T-helper 1 cell treated with Interleukin-12 subunit alpha and Interleukin-12 subunit beta and Interleukin-4 antibody, amounts not matched to agents 30 ng/mL and 1 ng/mL, for 36 hours (primary cell): Measurements from ENCODE around the gene DUSP11. TPM values are rescaled to one million over a fixed set of nuclear protein-coding genes. Genes with fewer than 3 reads are reported as not detected.
"Not testable (repeated sequence)": the region's sequence is repeated elsewhere in the genome, so short reads cannot be mapped to it uniquely, and the experiment has no call there.

ENCODE experiments used
- intact Hi-C: fragments of 100-400 bp; cut with micrococcal nuclease; formaldehyde crosslinking; loops from one replicate; pipeline ENCODE4 v1.15.1; 2024
- total RNA-seq: library from RNA; stranded (reverse); gene quantifications from 2 replicates; pipeline ENCODE4 v1.2.3, GENCODE V29; 2022

Gene DUSP11
- total RNA-seq, 1 donor from 2014 or later = 31.3 TPM

GRCh38 chr2:73776869-73777519, 2.9 kb downstream of the DUSP11 start:
- intact Hi-C loops = loop anchor here (2.0 kb wide), 1 partner anchor 40 kb away; the partner anchor contains the start of gene TPRKB

DNA sequence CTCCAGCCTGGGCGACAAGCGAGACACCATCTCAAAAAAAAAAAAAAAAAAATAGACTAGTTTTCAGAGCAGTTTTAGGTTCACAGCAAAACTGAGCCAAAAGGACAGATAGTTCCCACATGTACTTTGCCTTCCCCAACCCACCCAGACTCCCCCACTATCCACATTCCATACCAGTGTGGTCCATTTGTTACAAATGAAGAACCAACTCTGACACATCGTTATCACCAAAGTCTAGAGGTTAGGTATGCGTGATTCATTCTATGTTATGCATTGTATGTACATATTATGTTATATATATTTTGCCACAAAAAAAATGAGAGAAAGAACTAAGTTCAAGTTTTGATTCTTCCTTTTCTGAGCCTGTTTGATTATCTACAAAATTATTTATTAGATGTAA, 3.5 kb downstream of the DUSP11 start:
- intact Hi-C loops = loop anchor here (2.0 kb wide), 1 partner anchor 40 kb away; the partner anchor contains the start of gene TPRKB

- intact Hi-C loops = no loop called here
These were observed 7.1 kb downstream of the DUSP11 start for GRCh38 chr2:73772819-73773218.

GRCh38 chr2:73770725-73771124, 9.2 kb downstream of the DUSP11 start:
- intact Hi-C loops = no loop called here

GRCh38 chr2:73766994-73767393, 12.9 kb downstream of the DUSP11 start:
- intact Hi-C loops = no loop called here

- intact Hi-C loops = no loop called here
These were observed 13.6 kb downstream of the DUSP11 start for GRCh38 chr2:73766349-73766748.

- intact Hi-C loops = no loop called here
These were observed 15.0 kb downstream of the DUSP11 start for GRCh38 chr2:73764945-73765344.

GRCh38 chr2:73762571-73762970, 17.3 kb downstream of the DUSP11 start:
- intact Hi-C loops = no loop called here

DNA sequence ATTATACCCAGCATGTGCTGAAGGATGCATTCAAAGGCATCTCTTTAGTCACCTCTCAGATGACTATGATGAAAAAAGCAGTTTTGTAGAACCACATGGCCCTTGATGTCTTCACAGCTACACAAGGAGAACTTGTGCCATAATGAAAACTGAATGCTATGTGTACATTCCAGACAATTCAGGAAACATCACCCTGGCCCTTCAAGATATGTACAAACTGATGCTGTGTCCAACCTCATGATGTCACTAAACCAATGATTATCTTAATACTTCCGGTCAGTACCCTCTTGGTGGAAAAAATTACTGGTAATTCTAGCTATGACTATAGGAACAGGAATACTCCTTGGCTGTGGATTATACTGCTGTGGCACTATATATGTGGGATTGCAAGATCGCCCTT, 20.0 kb downstream of the DUSP11 start:
- intact Hi-C loops = no loop called here

GRCh38 chr2:73759285-73759764, 20.6 kb downstream of the DUSP11 start:
- intact Hi-C loops = no loop called here

DNA sequence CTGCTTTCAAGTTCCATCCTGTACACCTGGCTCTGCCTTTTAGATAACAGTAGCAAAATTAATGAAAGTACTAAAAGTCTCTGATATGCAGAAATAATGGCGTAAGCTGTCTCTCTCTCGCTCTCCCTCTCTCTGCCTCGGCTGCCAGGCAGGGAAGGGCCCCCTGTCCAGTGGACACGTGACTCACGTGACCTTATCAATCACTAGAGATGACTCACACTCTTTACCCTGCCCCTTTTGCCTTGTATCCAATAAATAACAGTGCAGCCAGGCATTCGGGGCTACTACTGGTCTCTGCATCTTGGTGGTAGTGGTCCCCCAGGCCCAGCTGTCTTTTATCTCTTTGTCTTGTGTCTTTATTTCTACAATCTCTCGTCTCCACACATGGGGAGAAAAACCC, 25.6 kb downstream of the DUSP11 start:
- intact Hi-C loops = not testable (repeated sequence)

DNA sequence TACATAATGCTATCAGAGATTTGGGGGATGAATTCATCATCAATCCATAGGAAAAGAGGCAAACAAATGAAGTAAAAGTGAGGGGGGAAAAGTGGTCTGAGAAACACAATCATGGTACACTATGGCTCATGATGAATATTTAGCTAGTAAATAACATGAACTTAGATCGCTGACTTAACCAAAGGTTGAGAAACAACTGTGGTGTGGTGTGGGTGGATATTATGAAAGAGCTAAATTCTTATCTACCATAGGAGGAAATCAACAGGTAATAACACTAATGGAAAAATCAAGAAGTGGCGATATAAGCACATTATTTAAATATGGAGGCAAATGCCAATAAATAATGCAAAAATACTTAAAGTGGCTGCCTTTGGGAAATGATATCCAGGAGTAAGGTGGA, 30.6 kb downstream of the DUSP11 start:
- intact Hi-C loops = no loop called here

DNA sequence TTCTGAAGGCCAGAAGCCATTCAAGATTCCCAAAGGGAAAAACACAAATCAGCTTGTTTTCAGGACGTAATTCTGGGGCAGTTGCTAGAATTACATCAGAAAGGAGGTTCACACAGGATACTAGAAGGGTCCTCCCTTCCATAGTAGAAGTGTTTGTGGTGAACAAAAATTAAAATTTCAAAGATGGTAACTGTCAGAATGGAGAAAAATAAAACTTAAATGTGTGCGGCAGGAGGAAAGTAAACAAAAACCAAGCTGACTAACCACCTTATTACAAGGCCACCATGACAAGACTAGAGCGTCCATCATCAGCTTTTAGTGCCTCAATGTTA, 33.1 kb downstream of the DUSP11 start:
- intact Hi-C loops = no loop called here

- intact Hi-C loops = no loop called here
These were observed 33.7 kb downstream of the DUSP11 start for GRCh38 chr2:73746015-73746876.

- intact Hi-C loops = no loop called here
These were observed 39.1 kb downstream of the DUSP11 start for GRCh38 chr2:73740767-73741166.

- intact Hi-C loops = loop anchor here (5.0 to 10.0 kb wide), 5 partner anchors 447 to 1906 kb away; partner anchors contain the start of genes EGR4, MRPL19, POLE4 and SMYD5
These were observed 40.8 kb downstream of the DUSP11 start for GRCh38 chr2:73739101-73739500.

DNA sequence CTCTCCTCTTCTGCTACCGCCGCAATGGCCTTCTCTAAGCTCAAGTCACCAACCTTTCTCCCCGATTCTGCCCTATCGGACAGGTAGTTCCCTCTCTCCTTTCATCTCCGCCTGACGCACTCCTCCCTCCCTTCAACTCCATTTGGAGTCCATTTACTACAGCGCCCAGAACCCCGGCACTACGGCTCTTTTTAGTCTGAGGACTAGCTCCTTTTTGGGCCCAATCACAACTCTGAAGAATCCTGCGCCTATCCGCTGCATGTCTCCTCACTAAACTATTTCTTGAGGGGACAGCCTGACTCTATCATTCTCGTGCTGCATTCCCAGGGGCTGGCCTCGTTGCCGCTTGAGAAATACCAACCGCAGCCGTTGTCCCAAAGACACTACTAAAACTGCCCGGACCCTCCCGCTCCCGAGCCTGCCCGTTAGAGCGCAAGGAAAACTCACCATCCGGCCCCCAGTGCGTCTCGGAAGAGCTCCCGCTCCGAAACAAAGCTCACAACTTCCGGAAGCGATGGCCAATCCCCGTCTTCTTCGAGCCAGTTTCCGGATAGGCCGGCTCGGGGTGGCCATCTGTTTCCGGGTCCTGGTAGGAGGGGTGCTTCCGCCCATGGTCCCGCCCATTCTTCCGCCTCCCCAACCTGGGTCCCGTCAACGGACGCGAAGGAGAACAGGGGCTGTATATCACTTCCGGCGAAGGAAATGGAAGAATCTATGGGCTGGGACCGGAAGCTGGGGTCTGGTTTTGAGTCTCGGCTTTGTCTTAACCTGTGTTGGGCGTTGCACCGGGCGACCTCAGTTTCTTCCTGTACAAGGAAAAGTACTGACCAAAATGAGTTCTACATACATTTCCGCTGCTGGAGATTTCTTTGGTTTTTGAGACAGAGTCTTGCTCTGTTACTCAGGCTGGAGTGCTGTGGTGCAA, 42.8 kb downstream of the DUSP11 start, which contains the start of gene TPRKB:
Gene TPRKB (minus strand): TSS at position 491 of the 925 bp plus-strand sequence. CDS start 2,776 bp downstream, outside the sequence.
- intact Hi-C loops = loop anchor here (1.0 to 10.0 kb wide), 22 partner anchors 40 to 1908 kb away; partner anchors contain the start of genes ALMS1, AUP1, C2orf81 and CCT7

DNA sequence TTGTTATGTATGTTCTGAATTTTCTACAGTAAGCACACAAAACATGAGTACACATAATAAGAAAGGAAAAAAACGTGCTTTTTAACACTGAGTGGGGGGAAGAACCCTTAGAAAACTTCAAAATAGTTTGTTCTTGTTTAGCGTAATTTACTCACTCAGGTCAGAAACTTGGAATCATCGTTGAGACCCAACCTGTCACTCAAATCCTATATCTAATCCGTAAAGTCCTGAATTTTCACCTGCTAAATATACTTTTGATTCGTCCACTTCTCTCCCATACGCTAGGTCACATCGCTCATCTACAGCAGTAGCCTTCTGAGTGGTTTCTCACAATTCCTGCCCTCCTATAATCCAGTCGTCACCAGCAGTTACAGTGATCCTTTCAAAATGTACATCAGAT, 43.5 kb downstream of the DUSP11 start:
- intact Hi-C loops = loop anchor here (2.0 to 10.0 kb wide), 7 partner anchors 40 to 1908 kb away; partner anchors contain the start of genes EGR4, MRPL19, MTHFD2 and POLE4

GRCh38 chr2:73730810-73731209, 49.1 kb downstream of the DUSP11 start:
- intact Hi-C loops = loop anchor here (10.0 kb wide), 2 partner anchors 1224 to 1914 kb away; partner anchors contain the start of genes MRPL19 and POLE4

GRCh38 chr2:73728711-73729110, 51.2 kb downstream of the DUSP11 start:
- intact Hi-C loops = no loop called here

GRCh38 chr2:73728043-73728442, 51.9 kb downstream of the DUSP11 start:
- intact Hi-C loops = no loop called here
